Heart left ventricle (tissue), 16 donors: Measurements from ENCODE around the gene HTRA3. TPM values are rescaled to one million over a fixed set of nuclear protein-coding genes. Genes with fewer than 3 reads are reported as not detected.

ENCODE experiments used
- ATAC-seq, 4 donors: fragments of 200-7000 bp; cut with Tn5 transposase; one replicate each; pipeline ENCODE4 v1.9.1; 2020 to 2022; ENCODE audit warnings: moderate library complexity in 4 of 4, mild to moderate bottlenecking in 3 of 4, moderate number of reproducible peaks in 1 of 4
- DNase-seq, 5 donors: peaks; one replicate each; pipeline ENCODE4 v3.0.0-alpha.2; 2020
- H3K27ac ChIP-seq, 12 donors: fragments of 200-600 bp; sonication (generic) in 4 of 12; one replicate each; pipeline versions ENCODE4 v1.5.0 to v1.8.0; 2016 to 2022; ENCODE audit warnings: mild to moderate bottlenecking in 2 of 12
- H3K27me3 ChIP-seq, 9 donors: fragments of 200-600 bp; sonication (generic) in 2 of 9; one replicate each; pipeline versions ENCODE4 v1.5.1 to v1.8.0; 2016 to 2022; ENCODE audit warnings: mild to moderate bottlenecking in 3 of 9
- H3K36me3 ChIP-seq, 9 donors: fragments of 200-600 bp; sonication (generic) in 2 of 9; one replicate each; pipeline versions ENCODE4 v1.5.0 to v1.8.0; 2018 to 2022; ENCODE audit warnings: mild to moderate bottlenecking in 2 of 9
- H3K4me1 ChIP-seq, 12 donors: fragments of 200-600 bp; sonication (generic) in 4 of 12; one replicate each; pipeline versions ENCODE4 v1.5.0 to v1.8.0; 2016 to 2022; ENCODE audit warnings: mild to moderate bottlenecking in 3 of 12
- H3K4me3 ChIP-seq, 12 donors: fragments of 200-600 bp; sonication (generic) in 4 of 12; one replicate each; pipeline versions ENCODE4 v1.5.0 to v1.8.0; 2017 to 2022; ENCODE audit warnings: mild to moderate bottlenecking in 9 of 12, moderate library complexity in 4 of 12
- H3K9me3 ChIP-seq, 12 donors: fragments of 200-600 bp; sonication (generic) in 4 of 12; one replicate each; pipeline versions ENCODE4 v1.5.0 to v1.8.0; 2016 to 2022; ENCODE audit warnings: mild to moderate bottlenecking in 1 of 12
- CTCF ChIP-seq, 12 donors: fragments of 200-600 bp; sonication (generic) in 4 of 12; IDR thresholded peaks; one replicate each; pipeline versions ENCODE4 v1.5.0 to v1.8.0; 2018 to 2022; ENCODE audit warnings: antibody characterized with exemption in 12 of 12, mild to moderate bottlenecking in 5 of 12
- POLR2A ChIP-seq, 2 donors: fragments of 450-650 bp; IDR thresholded peaks; one replicate each; pipeline ENCODE4 v1.6.1; 2017; ENCODE audit warnings: antibody characterized with exemption in 2 of 2, mild to moderate bottlenecking in 2 of 2, moderate library complexity in 2 of 2
- WGBS, 4 donors: extraction: QIAGEN DNeasy Blood & Tissue Kit in 2 of 4; methylation state at CpG; one replicate each; pipeline versions ENCODE4 v1.1.5 to v1.1.7; 2013 to 2018; 5-methylcytosine and 5-hydroxymethylcytosine counted together
- intact Hi-C, 10 donors: fragments of 100-400 bp; cut with DNase I; formaldehyde crosslinking; loops; one replicate each; pipeline versions ENCODE4 v1.11.1 to v1.14.2; 2022
- polyA plus RNA-seq, 2 donors: library from polyadenylated mRNA; stranded (reverse); fragments of 200-250 nt; gene quantifications; one replicate each; pipeline ENCODE4 v1.2.3, GENCODE V29; 2013
- total RNA-seq, 9 donors: library from RNA; depleted of rRNA in 2 of 9; stranded (reverse); fragments of >200 nt in 2 of 9; fragmentation: NEBNext Ultra II Directional in 3 of 9; extraction: Animal tissue kit (Norgen Biotek cat#: 25700) in 3 of 9; gene quantifications; one replicate each; pipeline versions ENCODE4 v1.1.0 to v1.2.4, GENCODE V29; 2016 to 2023
- donor health status: ischemic (EF 13 %, LVEDD 7.1; RV severe dilation, severe dysfunction).
- donor health status: healthy with polysubstance abuse.
- donor health status: DM: no; HTN: yes; CAD: no.
- donor health status: DM: no; HTN: no; CAD: no.
- donor health status: ischemic (EF 25% LVEDD 6.9; RV normal size, moderate dysfunction).
- donor health status: ischemic (EF 25% LVEDD 5.7; RV mildly dilated, moderate dysfunction).
- donor health status: healthy.
- donor health status: DM: yes; HTN: yes; CAD: no.
- donor health status: ischemic (EF 35%, LVEDD 5.7; RV mildly dilated, moderate dysfunction).
- donor health status: nonischemic (EF 11% LVEDD 7.7; RV severe dilation, severe dysfunction).
- donor health status: DM: yes; HTN: yes; CAD: no.
- donor health status: PGD.
- donor health status: ischemic (EF 29% LVEDD 5.4; RV normal size, mild dysfunction).
- donor health status: nonischemic (EF 23%, LVEDD 6.1; RV moderate dilation, normal function).

The HTRA3 gene
- total and polyA plus RNA-seq, 11 donors, result 26.8 to 84.6 (median 50.1) TPM

GRCh38 chr4:8244001-8244757, 25.4 kb upstream of the HTRA3 start:
- ATAC-seq (no peak), DNase-seq (no peak)
- Histone ChIP-seq H3K27ac (no peak overlapping the region), H3K36me3 (peaks cover 0 to 25% (median 0%) of the 10 kb centered on the region in 9 donors), H3K27me3 (no peaks in the 10 kb centered on the region), H3K4me1 (peaks cover 0 to 34% (median 24%) of the 10 kb centered on the region in 12 donors), H3K9me3 (no peaks in the 10 kb centered on the region), H3K4me3 (no peak overlapping the region)
- 92 to 96% (median 93%) methylated on average over 11 to 18 of the region's 18 CpGs for WGBS, 4 donors
- intact Hi-C loops, result loop anchor here in 9 of 10 donors (5.0 to 10.0 kb wide), 4 partner anchors 67 to 353 kb away; partner anchors contain the start of gene CPZ (in 8 of the 9)
- TF ChIP-seq CTCF (IDR thresholded peaks at IDR 0.05) (no peak), POLR2A (IDR thresholded peaks at IDR 0.05) (no peak)

GRCh38 chr4:8244931-8245460, 24.6 kb upstream of the HTRA3 start:
- Histone ChIP-seq H3K4me1 (peaks cover 0 to 34% (median 24%) of the 10 kb centered on the region in 12 donors), H3K27me3 (no peaks in the 10 kb centered on the region), H3K9me3 (no peaks in the 10 kb centered on the region), H3K36me3 (peaks cover 0 to 25% (median 0%) of the 10 kb centered on the region in 9 donors), H3K4me3 (no peak overlapping the region), H3K27ac (no peak overlapping the region)
- TF ChIP-seq POLR2A (IDR thresholded peaks at IDR 0.05) (no peak), CTCF (IDR thresholded peaks at IDR 0.05) (no peak)
- intact Hi-C loops, result loop anchor here in 9 of 10 donors (5.0 to 10.0 kb wide), 4 partner anchors 68 to 352 kb away; partner anchors contain the start of gene CPZ (in 8 of the 9)
- ATAC-seq (no peak), DNase-seq (no peak)
- WGBS, 4 donors, result 95 to 100% (median 97%) methylated on average over 6 to 19 of the region's 19 CpGs

GRCh38 chr4:8245884-8246833, 23.4 kb upstream of the HTRA3 start:
- DNase-seq (no peak), ATAC-seq (no peak)
- H3K4me1 ChIP-seq, result peaks cover 0 to 34% (median 24%) of the 10 kb centered on the region in 12 donors
- intact Hi-C loops, result loop anchor here in 7 of 10 donors (2.0 to 10.0 kb wide), 2 partner anchors 21 to 349 kb away; partner anchors contain the start of gene CPZ (in 6 of the 7)
- no peaks in the 10 kb centered on the region for H3K27me3 ChIP-seq
- WGBS, 4 donors, result 94 to 96% (median 95%) methylated on average over 30 to 31 of the region's 31 CpGs
- H3K36me3 ChIP-seq, result peaks cover 0 to 18% (median 0%) of the 10 kb centered on the region in 9 donors
- TF ChIP-seq POLR2A (IDR thresholded peaks at IDR 0.05), result no peak
- H3K27ac ChIP-seq, result peak overlapping the region in 8 of 12 donors; percentile 41 to 89 (median 70)
- H3K4me3 ChIP-seq, result no peak overlapping the region
- no peaks in the 10 kb centered on the region for H3K9me3 ChIP-seq
